K562 (cell line): ENCODE measurements around the gene RBM28. TPM values are rescaled to one million over a fixed set of nuclear protein-coding genes. Genes with fewer than 3 reads are reported as not detected.

Experiments
- ATAC-seq: fragments of 200-7000 bp; cut with Tn5 transposase; 3 replicates; pipeline ENCODE4 v1.9.1; 2020; ENCODE audit warnings: moderate library complexity
- BruUV-seq: library from RNA; stranded (reverse); fragments of 400-500 nt; replicated peaks from 2 replicates; lab custom pipeline; 2021; lab: Mats Ljungman, UMichigan
- CTCF ChIA-PET: fragments of 300-600 bp; formaldehyde crosslinking; extraction: SDS; loops from one replicate; lab custom pipeline; 2021; ENCODE audit warnings: low intra/inter-chr PET ratio; lab: Yijun Ruan, JAX
- POLR2A ChIA-PET: fragments of 300-600, 350-650 bp; sonication (Branson Sonifier 250); formaldehyde crosslinking; extraction: SDS; loops from one replicate; lab custom pipeline; 2021; ENCODE audit warnings: antibody characterized with exemption, inconsistent platforms; lab: Yijun Ruan, JAX
- DNase-seq, 4 experiments: peaks; one replicate each; pipeline versions ENCODE4 v3.0.0 to v3.0.0-alpha.2; 2011 to 2018; ENCODE audit warnings: low spot score in 3 of 4, mixed read lengths in 3 of 4; ENCODE audit errors: extremely low read depth in 1 of 4
- FAIRE-seq: peaks from 2 replicates; lab custom pipeline; 2011; peaks lifted over from hg19 to GRCh38; lab: Jason Lieb, UNC
- H2AFZ ChIP-seq: 2 replicates; pipeline ENCODE4 v1.6.0; 2011; ENCODE audit warnings: low read depth, low read length, control low read depth, inconsistent platforms
- H3K27ac ChIP-seq: fragments of 200-600 bp; 3 replicates; pipeline ENCODE4 v1.8.0; 2011; ENCODE audit warnings: low read depth, mild to moderate bottlenecking, control low read depth, inconsistent platforms, low read length, moderate library complexity, mixed read lengths; ENCODE audit errors: extremely low read depth
- H3K27me3 ChIP-seq, 2 experiments: fragments of 300-600 bp in 1 of 2; 2 replicates in 1 of 2; 3 replicates in 1 of 2; pipeline versions ENCODE4 v1.6.0 to v1.8.0; 2011; ENCODE audit warnings: inconsistent platforms in 2 of 2, low read length in 2 of 2, mild to moderate bottlenecking in 1 of 2, mixed read lengths in 1 of 2, moderate library complexity in 1 of 2; ENCODE audit not compliant: control insufficient read depth in 2 of 2, insufficient read depth in 2 of 2
- H3K36me3 ChIP-seq: fragments of 300-600 bp; 3 replicates; pipeline ENCODE4 v1.8.0; 2011; ENCODE audit warnings: mild to moderate bottlenecking, low read length, inconsistent platforms; ENCODE audit not compliant: control insufficient read depth, insufficient read depth
- H3K4me1 ChIP-seq, 2 experiments: fragments of 200-600 bp in 1 of 2; replicated peaks in 1 of 2; 2 replicates in 1 of 2; 3 replicates in 1 of 2; pipeline versions ENCODE4 v1.5.1 to v1.8.0; 2011; ENCODE audit warnings: inconsistent platforms in 2 of 2, low read length in 2 of 2, mild to moderate bottlenecking in 1 of 2, mixed read lengths in 1 of 2, moderate library complexity in 1 of 2; ENCODE audit not compliant: control insufficient read depth in 2 of 2, insufficient read depth in 2 of 2
- H3K4me2 ChIP-seq: 2 replicates; pipeline ENCODE4 v1.6.1; 2011; ENCODE audit warnings: low read length, control low read depth, inconsistent platforms, mixed read lengths; ENCODE audit not compliant: insufficient read depth
- H3K4me3 ChIP-seq: fragments of 200-600 bp; sonication (generic), shearing (Covaris generic); 2 replicates; pipeline ENCODE4 v1.5.1; 2016; ENCODE audit warnings: control low read depth, inconsistent platforms
- H3K79me2 ChIP-seq: fragments of 200-600 bp; 3 replicates; pipeline ENCODE4 v1.8.0; 2011; ENCODE audit warnings: low read length, inconsistent platforms; ENCODE audit not compliant: control insufficient read depth, insufficient read depth
- H3K9ac ChIP-seq, 2 experiments: 2 replicates each; pipeline versions ENCODE4 v1.6.0 to v1.6.1; 2011; ENCODE audit warnings: low read depth in 2 of 2, low read length in 2 of 2, control low read depth in 1 of 2, inconsistent platforms in 1 of 2, mild to moderate bottlenecking in 1 of 2, mixed read lengths in 1 of 2; ENCODE audit not compliant: insufficient read depth in 1 of 2
- H3K9me1 ChIP-seq: one replicate; pipeline ENCODE4 v1.6.0; 2011; ENCODE audit warnings: inconsistent platforms, mild to moderate bottlenecking, low read length, moderate library complexity; ENCODE audit not compliant: control insufficient read depth, insufficient read depth
- H3K9me3 ChIP-seq: replicated peaks from 2 replicates; pipeline ENCODE4 v1.5.1; 2011; ENCODE audit warnings: low read depth, low read length, inconsistent platforms; ENCODE audit not compliant: control insufficient read depth, insufficient read depth
- H4K20me1 ChIP-seq: replicated peaks from 2 replicates; pipeline ENCODE4 v1.6.1; 2011; ENCODE audit warnings: low read length, inconsistent platforms, mixed read lengths; ENCODE audit not compliant: control insufficient read depth, insufficient read depth
- BHLHE40 ChIP-seq: IDR thresholded peaks from 2 replicates; pipeline ENCODE4 v1.6.1; 2011; ENCODE audit warnings: low read length, improper control_type of control experiment
- COPS2 ChIP-seq: fragments of 450-650 bp; conservative IDR thresholded peaks from 2 replicates; pipeline ENCODE4 v1.6.1; 2016; ENCODE audit warnings: mild to moderate bottlenecking, moderate library complexity
- FOS ChIP-seq: IDR thresholded peaks from 3 replicates; pipeline ENCODE4 v1.6.1; 2011; ENCODE audit not compliant: insufficient read length; ENCODE audit errors: extremely low read depth
- FOXM1 ChIP-seq, 2 experiments: fragments of 450-650 bp in 1 of 2; sonication (generic) in 1 of 2; formaldehyde crosslinking in 1 of 2; IDR thresholded peaks; 2 replicates each; pipeline versions ENCODE4 v1.6.1 to v1.9.0; 2017 to 2022; ENCODE audit warnings: low read depth in 2 of 2, mild to moderate bottlenecking in 2 of 2, missing genetic modification reagents in 1 of 2, moderate library complexity in 1 of 2
- HINFP ChIP-seq: fragments of 450-650 bp; conservative IDR thresholded peaks from 2 replicates; pipeline ENCODE4 v1.6.1; 2016; ENCODE audit warnings: missing genetic modification characterization, low read depth, mild to moderate bottlenecking, control low read depth, missing compliant biosample characterization
- MAFF ChIP-seq: IDR thresholded peaks from 2 replicates; pipeline ENCODE4 v1.6.1; 2012; ENCODE audit warnings: low read length, improper control_type of control experiment
- PCBP2 ChIP-seq: fragments of 200-400 bp; formaldehyde crosslinking; IDR thresholded peaks from 2 replicates; pipeline ENCODE4 v1.6.1; 2018; ENCODE audit warnings: low read length, low read depth, mild to moderate bottlenecking, moderate library complexity; ENCODE audit not compliant: poor library complexity, severe bottlenecking
- RBM25 ChIP-seq: fragments of 200-400 bp; formaldehyde crosslinking; IDR thresholded peaks from 2 replicates; pipeline ENCODE4 v1.6.1; 2018; ENCODE audit warnings: low read length, low read depth, moderate library complexity; ENCODE audit not compliant: severe bottlenecking
- TCF3 ChIP-seq: sonication (generic); formaldehyde crosslinking; IDR thresholded peaks from 2 replicates; pipeline ENCODE4 v1.4.0; 2020; ENCODE audit warnings: mild to moderate bottlenecking, missing genetic modification reagents
- ZC3H8 ChIP-seq: fragments of 450-650 bp; IDR thresholded peaks from 2 replicates; pipeline ENCODE4 v1.6.1; 2017
- WGBS: fragments of 100-300 bp; shearing (Covaris generic); methylation state at CpG from one replicate; pipeline ENCODE4 v1.1.6; 2016; ENCODE audit warnings: low coverage, mixed read lengths; ENCODE audit not compliant: insufficient coverage; ENCODE audit errors: missing lambda C conversion rate; 5-methylcytosine and 5-hydroxymethylcytosine counted together
- in situ Hi-C: fragments of 300-500 bp; cut with MboI; formaldehyde crosslinking; loops from 4 replicates; pipeline ENCODE4 v1.15.0; 2018; ENCODE audit warnings: inconsistent platforms, mixed read lengths
- intact Hi-C: fragments of 100-400 bp; cut with micrococcal nuclease; formaldehyde crosslinking; loops from 2 replicates; pipeline ENCODE4 v1.14.2; 2022
- polyA plus RNA-seq, 8 experiments: library from polyadenylated mRNA; depleted of rRNA in 4 of 8; stranded (reverse) in 5 of 8; unstranded in 3 of 8; fragments of >200 nt; fragmentation: Nextera tagmentation in 2 of 8; fragmentation: Illumina TruSeq in 1 of 8; extraction: Ambion mirVana in 2 of 8; extraction: Trizol in 1 of 8; gene quantifications; 2 replicates each; pipeline versions ENCODE4 v1.2.1 to v1.2.3, GENCODE V29; 2011 to 2014; ENCODE audit warnings: inconsistent platforms in 1 of 8, missing spikeins in 1 of 8
- total RNA-seq, 7 experiments: library from RNA; depleted of rRNA in 6 of 7; stranded (reverse); fragments of >200 nt in 6 of 7; fragmentation: Illumina TruSeq in 2 of 7; extraction: Trizol in 2 of 7; gene quantifications; 2 replicates each; pipeline versions ENCODE4 v1.2.1 to v1.2.3, GENCODE V29; 2011 to 2021; ENCODE audit warnings: low replicate concordance in 1 of 7
- TF ChIP-seq, protein P1 (sequence below): fragments of 200-800 bp; sonication (Bioruptor generic); IDR thresholded peaks from 2 replicates; pipeline ENCODE4 v1.6.1; 2017; ENCODE audit warnings: missing genetic modification characterization, missing compliant biosample characterization

Gene RBM28
- total and polyA plus RNA-seq, 9 of the 15 experiments (the other 6 are each of a cell fraction or from before 2014, with no cell fraction given): 65.8 to 213 (median 138) TPM

DNA sequence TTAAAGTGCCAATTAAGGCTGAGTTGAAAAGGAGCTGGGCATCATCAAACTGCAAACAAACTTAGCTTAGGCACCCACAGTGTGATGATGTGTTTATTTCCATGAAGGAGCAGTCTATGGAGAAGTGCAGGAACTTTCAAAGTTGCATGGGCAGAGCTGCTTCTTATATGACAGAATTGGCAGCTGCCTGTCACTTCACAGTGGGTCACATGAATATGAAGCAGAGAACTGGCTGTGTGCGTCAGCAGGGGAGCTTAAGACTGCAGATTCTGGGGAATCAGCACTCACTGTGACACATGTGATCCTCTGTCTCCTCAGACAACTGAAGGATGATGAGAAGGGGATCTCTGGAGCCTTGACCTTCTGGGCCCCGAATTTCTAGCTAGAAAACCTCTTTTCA, 36.6 kb downstream of the RBM28 start:
- Histone ChIP-seq H3K79me2 (no peaks in the 10 kb centered on the region), H3K9ac (no peak overlapping the region), H3K27me3 (no peaks in the 10 kb centered on the region), H3K4me3 (no peak overlapping the region), H3K4me1 (no peaks in the 10 kb centered on the region), H3K4me2 (no peak overlapping the region), H3K9me3 (no peaks in the 10 kb centered on the region), H3K36me3 (peaks cover 91% of the 10 kb centered on the region), H2AFZ (no peak overlapping the region), H4K20me1 (no peaks in the 10 kb centered on the region), H3K27ac (no peak overlapping the region), H3K9me1 (no peaks in the 10 kb centered on the region)
- ATAC-seq (no peak), FAIRE-seq (no peak), DNase-seq (no peak)
- intact Hi-C loops: no loop called here
- no TSS peak for BruUV-seq
- in situ Hi-C loops: no loop called here
- no peak for TF ChIP-seq PCBP2
- TF ChIP-seq TCF3 (CRISPR knock-in tag): no peak
- no peak for TF ChIP-seq COPS2
- TF ChIP-seq FOXM1 (IDR thresholded peaks at IDR 0.05; ENCODE audit: low read depth): no peak
- no peak for TF ChIP-seq FOXM1 (CRISPR knock-in tag; IDR thresholded peaks at IDR 0.05; ENCODE audit: low read depth)
- TF ChIP-seq, protein P1, sequence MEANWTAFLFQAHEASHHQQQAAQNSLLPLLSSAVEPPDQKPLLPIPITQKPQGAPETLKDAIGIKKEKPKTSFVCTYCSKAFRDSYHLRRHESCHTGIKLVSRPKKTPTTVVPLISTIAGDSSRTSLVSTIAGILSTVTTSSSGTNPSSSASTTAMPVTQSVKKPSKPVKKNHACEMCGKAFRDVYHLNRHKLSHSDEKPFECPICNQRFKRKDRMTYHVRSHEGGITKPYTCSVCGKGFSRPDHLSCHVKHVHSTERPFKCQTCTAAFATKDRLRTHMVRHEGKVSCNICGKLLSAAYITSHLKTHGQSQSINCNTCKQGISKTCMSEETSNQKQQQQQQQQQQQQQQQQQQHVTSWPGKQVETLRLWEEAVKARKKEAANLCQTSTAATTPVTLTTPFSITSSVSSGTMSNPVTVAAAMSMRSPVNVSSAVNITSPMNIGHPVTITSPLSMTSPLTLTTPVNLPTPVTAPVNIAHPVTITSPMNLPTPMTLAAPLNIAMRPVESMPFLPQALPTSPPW (CRISPR knock-in tag): no peak
- TF ChIP-seq MAFF: no peak
- TF ChIP-seq ZC3H8: no peak
- no peak for TF ChIP-seq BHLHE40
- no peak for TF ChIP-seq HINFP (tag)
- TF ChIP-seq RBM25: no peak
- no peak for TF ChIP-seq FOS
- 89% methylated on average over 2 of the region's 2 CpGs for WGBS
- POLR2A ChIA-PET: interaction anchor here (0.6 to 1.0 kb wide), 3 partner anchors 10 to 52 kb away, joined by 3 read pairs; no protein-coding TSS in a partner anchor
- CTCF ChIA-PET: no interaction called here
